WTC11 (cell line): ENCODE results near the gene HCN1. TPM values are rescaled to one million over a fixed set of nuclear protein-coding genes. Genes with fewer than 3 reads are reported as not detected.

Experiments used
- ATAC-seq: fragments of 200-7000 bp; cut with Tn5 transposase; 2 replicates; pipeline ENCODE4 v1.10.0; 2021; ENCODE audit warnings: mild to moderate bottlenecking, moderate library complexity
- CTCF ChIA-PET: fragments of 300-600 bp; sonication (Branson Sonifier 250); formaldehyde crosslinking; loops from one replicate; lab custom pipeline; 2021; ENCODE audit warnings: antibody characterized with exemption; lab: Charles Lee
- POLR2A ChIA-PET: fragments of 350-600 bp; sonication (Branson Sonifier 250); formaldehyde crosslinking; loops from one replicate; lab custom pipeline; 2021; ENCODE audit warnings: antibody characterized with exemption; lab: Charles Lee
- DNase-seq: peaks from one replicate; pipeline ENCODE4 v3.0.0; 2021; ENCODE audit warnings: low spot score
- H3K27ac Mint-ChIP-seq: 2 replicates; pipeline ENCODE4 v1.8.0; 2021; ENCODE audit warnings: mixed read lengths
- H3K27me3 Mint-ChIP-seq: 2 replicates; pipeline ENCODE4 v1.8.0; 2021; ENCODE audit warnings: low read depth, mild to moderate bottlenecking, moderate library complexity, mixed read lengths
- H3K36me3 Mint-ChIP-seq: 2 replicates; pipeline ENCODE4 v1.8.0; 2021; ENCODE audit warnings: mixed read lengths
- H3K4me1 Mint-ChIP-seq: 2 replicates; pipeline ENCODE4 v1.8.0; 2022; ENCODE audit warnings: mixed read lengths
- H3K4me3 Mint-ChIP-seq: 2 replicates; pipeline ENCODE4 v1.8.0; 2021; ENCODE audit warnings: mild to moderate bottlenecking, moderate library complexity, mixed read lengths
- H3K9me3 Mint-ChIP-seq: 2 replicates; pipeline ENCODE4 v1.8.0; 2021; ENCODE audit warnings: mixed read lengths
- AR ChIP-seq: fragments of 250-450 bp; sonication (Bioruptor Pico); IDR thresholded peaks from 2 replicates; pipeline ENCODE4 v1.9.0; 2021; ENCODE audit warnings: mild to moderate bottlenecking
- ARID4B ChIP-seq: sonication (generic); formaldehyde crosslinking; IDR thresholded peaks from 2 replicates; pipeline ENCODE4 v1.8.0; 2023; ENCODE audit warnings: missing genetic modification reagents, mild to moderate bottlenecking, borderline replicate concordance
- ETV6 ChIP-seq: sonication (generic); formaldehyde crosslinking; IDR thresholded peaks from 2 replicates; pipeline ENCODE4 v1.8.1; 2022; ENCODE audit warnings: mild to moderate bottlenecking, missing genetic modification reagents
- GABPB1 ChIP-seq: sonication (generic); formaldehyde crosslinking; IDR thresholded peaks from 2 replicates; pipeline ENCODE4 v1.8.1; 2023; ENCODE audit warnings: mild to moderate bottlenecking, missing genetic modification reagents
- IRF1 ChIP-seq: sonication (generic); formaldehyde crosslinking; IDR thresholded peaks from 2 replicates; pipeline ENCODE4 v1.8.0; 2023; ENCODE audit warnings: missing genetic modification reagents
- JUN ChIP-seq: sonication (generic); formaldehyde crosslinking; IDR thresholded peaks from 2 replicates; pipeline ENCODE4 v1.8.0; 2023; ENCODE audit warnings: mild to moderate bottlenecking, missing genetic modification reagents
- KAT7 ChIP-seq: sonication (generic); formaldehyde crosslinking; IDR thresholded peaks from 2 replicates; pipeline ENCODE4 v1.8.1; 2023; ENCODE audit warnings: missing genetic modification reagents, mild to moderate bottlenecking, borderline replicate concordance
- MYBL2 ChIP-seq: sonication (generic); formaldehyde crosslinking; IDR thresholded peaks from 2 replicates; pipeline ENCODE4 v1.8.1; 2023; ENCODE audit warnings: mild to moderate bottlenecking, moderate library complexity, missing genetic modification reagents
- NFE2L1 ChIP-seq: sonication (generic); formaldehyde crosslinking; IDR thresholded peaks from 2 replicates; pipeline ENCODE4 v1.8.1; 2023; ENCODE audit warnings: missing genetic modification reagents
- RELA ChIP-seq: sonication (generic); formaldehyde crosslinking; IDR thresholded peaks from 2 replicates; pipeline ENCODE4 v1.8.1; 2022; ENCODE audit warnings: missing genetic modification reagents, mild to moderate bottlenecking, borderline replicate concordance
- ZNF121 ChIP-seq: sonication (generic); formaldehyde crosslinking; IDR thresholded peaks from 2 replicates; pipeline ENCODE4 v1.8.0; 2023; ENCODE audit warnings: missing genetic modification reagents
- ZNF232 ChIP-seq: sonication (generic); formaldehyde crosslinking; IDR thresholded peaks from 2 replicates; pipeline ENCODE4 v1.8.0; 2022; ENCODE audit warnings: mild to moderate bottlenecking, missing genetic modification reagents
- total RNA-seq: library from RNA; stranded (reverse); gene quantifications from 3 replicates; pipeline ENCODE4 v1.2.3, GENCODE V29; 2021
- TF ChIP-seq, protein P1 (sequence below): sonication (generic); formaldehyde crosslinking; IDR thresholded peaks from 2 replicates; pipeline ENCODE4 v1.8.1; 2023; ENCODE audit warnings: mild to moderate bottlenecking, missing genetic modification reagents, moderate library complexity
- TF ChIP-seq, protein P2 (sequence below): fragments of 250-450 bp; sonication (Bioruptor Pico); IDR thresholded peaks from 2 replicates; pipeline ENCODE4 v1.9.0; 2021; ENCODE audit warnings: mild to moderate bottlenecking, borderline replicate concordance

The HCN1 gene
- total RNA-seq, 1 experiment from 2014 or later = 2.2 TPM

- H3K36me3 Mint-ChIP-seq = 0 out of 2 replicates have a peak, but pooled peaks cover 3% of the 10 kb centered on the region
- no peak for ATAC-seq
- H3K9me3 Mint-ChIP-seq = no peaks in the 10 kb centered on the region
- TF ChIP-seq ETV6 (CRISPR knock-in tag) (no peak), IRF1 (CRISPR knock-in tag) (no peak), JUN (CRISPR knock-in tag) (no peak), MYBL2 (no peak), ZNF232 (CRISPR knock-in tag) (no peak), NFE2L1 (CRISPR knock-in tag) (no peak)
- TF ChIP-seq, protein P1, sequence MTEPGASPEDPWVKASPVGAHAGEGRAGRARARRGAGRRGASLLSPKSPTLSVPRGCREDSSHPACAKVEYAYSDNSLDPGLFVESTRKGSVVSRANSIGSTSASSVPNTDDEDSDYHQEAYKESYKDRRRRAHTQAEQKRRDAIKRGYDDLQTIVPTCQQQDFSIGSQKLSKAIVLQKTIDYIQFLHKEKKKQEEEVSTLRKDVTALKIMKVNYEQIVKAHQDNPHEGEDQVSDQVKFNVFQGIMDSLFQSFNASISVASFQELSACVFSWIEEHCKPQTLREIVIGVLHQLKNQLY (CRISPR knock-in tag) = no peak
- peaks cover 9% of the 10 kb centered on the region for H3K4me1 Mint-ChIP-seq
- ChIA-PET POLR2A (no interaction called here), CTCF (no interaction called here)
- no peak overlapping the region; the same call in 1 of the 2 replicates for H3K27ac Mint-ChIP-seq
- no peaks in the 10 kb centered on the region for H3K27me3 Mint-ChIP-seq
- no peak overlapping the region for H3K4me3 Mint-ChIP-seq
- no peak for DNase-seq
Measured at GRCh38 chr5:45609661-45610060, 86.5 kb downstream of the HCN1 start.

DNA sequence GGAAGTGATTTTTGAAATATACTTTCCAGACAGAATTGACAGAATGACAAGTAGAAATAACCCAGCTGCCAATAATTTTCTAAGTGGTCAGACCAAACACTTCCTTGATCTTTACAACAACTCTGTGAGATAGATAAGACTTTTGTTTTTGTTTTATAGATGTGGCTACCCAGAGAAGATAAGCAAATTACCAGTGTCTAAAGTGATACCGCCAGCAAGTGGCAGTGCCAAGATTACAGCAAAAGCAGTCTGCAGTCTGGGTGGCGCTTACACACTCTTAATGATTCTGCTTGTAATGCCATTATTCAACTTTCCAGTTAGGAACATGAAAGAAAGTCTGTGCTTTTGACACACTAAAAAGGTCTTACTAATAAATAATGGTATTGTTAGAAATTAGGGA, 92.1 kb downstream of the HCN1 start:
- ATAC-seq = no peak
- Mint-ChIP-seq H3K4me3 (no peak overlapping the region), H3K36me3 (peaks cover under 1% of the 10 kb centered on the region; the same call in 1 of the 2 replicates), H3K4me1 (no peaks in the 10 kb centered on the region), H3K9me3 (peaks cover under 1% of the 10 kb centered on the region), H3K27me3 (no peaks in the 10 kb centered on the region), H3K27ac (no peak overlapping the region)
- TF ChIP-seq KAT7 (CRISPR knock-in tag) (no peak), AR (no peak), ARID4B (CRISPR knock-in tag) (no peak), RELA (CRISPR knock-in tag) (no peak)
- POLR2A ChIA-PET = no interaction called here
- CTCF ChIA-PET = no interaction called here
- no peak for DNase-seq

DNA sequence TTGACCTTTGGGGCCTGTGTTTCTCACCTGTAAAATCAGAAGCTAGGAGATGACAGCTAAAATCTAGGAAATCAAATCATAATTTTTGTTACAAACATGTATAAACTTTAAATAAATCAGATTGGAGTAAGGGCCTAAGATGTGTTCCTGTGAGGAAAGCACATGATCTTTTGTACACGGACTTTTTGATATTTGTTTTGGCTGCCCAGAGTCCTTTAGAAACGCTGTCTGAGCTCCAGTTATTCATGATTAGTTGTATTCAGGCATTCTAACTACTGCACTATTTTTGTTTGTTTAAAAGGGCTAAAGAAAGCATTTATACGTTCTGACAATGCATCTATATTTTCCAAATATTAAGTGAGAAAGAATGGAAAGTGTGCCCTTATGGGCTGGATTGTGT, 94.8 kb downstream of the HCN1 start:
- ChIA-PET CTCF (no interaction called here), POLR2A (no interaction called here)
- no peaks in the 10 kb centered on the region for H3K27me3 Mint-ChIP-seq
- H3K4me1 Mint-ChIP-seq = peaks cover 7% of the 10 kb centered on the region
- peaks cover 17% of the 10 kb centered on the region for H3K9me3 Mint-ChIP-seq
- no peak overlapping the region for H3K27ac Mint-ChIP-seq
- ATAC-seq (no peak), DNase-seq (no peak)
- H3K36me3 Mint-ChIP-seq = peaks cover 13% of the 10 kb centered on the region
- H3K4me3 Mint-ChIP-seq = no peak overlapping the region
- TF ChIP-seq IRF1 (CRISPR knock-in tag) (no peak), AR (no peak), ZNF121 (CRISPR knock-in tag) (no peak), GABPB1 (CRISPR knock-in tag) (no peak)
- TF ChIP-seq, protein P2, sequence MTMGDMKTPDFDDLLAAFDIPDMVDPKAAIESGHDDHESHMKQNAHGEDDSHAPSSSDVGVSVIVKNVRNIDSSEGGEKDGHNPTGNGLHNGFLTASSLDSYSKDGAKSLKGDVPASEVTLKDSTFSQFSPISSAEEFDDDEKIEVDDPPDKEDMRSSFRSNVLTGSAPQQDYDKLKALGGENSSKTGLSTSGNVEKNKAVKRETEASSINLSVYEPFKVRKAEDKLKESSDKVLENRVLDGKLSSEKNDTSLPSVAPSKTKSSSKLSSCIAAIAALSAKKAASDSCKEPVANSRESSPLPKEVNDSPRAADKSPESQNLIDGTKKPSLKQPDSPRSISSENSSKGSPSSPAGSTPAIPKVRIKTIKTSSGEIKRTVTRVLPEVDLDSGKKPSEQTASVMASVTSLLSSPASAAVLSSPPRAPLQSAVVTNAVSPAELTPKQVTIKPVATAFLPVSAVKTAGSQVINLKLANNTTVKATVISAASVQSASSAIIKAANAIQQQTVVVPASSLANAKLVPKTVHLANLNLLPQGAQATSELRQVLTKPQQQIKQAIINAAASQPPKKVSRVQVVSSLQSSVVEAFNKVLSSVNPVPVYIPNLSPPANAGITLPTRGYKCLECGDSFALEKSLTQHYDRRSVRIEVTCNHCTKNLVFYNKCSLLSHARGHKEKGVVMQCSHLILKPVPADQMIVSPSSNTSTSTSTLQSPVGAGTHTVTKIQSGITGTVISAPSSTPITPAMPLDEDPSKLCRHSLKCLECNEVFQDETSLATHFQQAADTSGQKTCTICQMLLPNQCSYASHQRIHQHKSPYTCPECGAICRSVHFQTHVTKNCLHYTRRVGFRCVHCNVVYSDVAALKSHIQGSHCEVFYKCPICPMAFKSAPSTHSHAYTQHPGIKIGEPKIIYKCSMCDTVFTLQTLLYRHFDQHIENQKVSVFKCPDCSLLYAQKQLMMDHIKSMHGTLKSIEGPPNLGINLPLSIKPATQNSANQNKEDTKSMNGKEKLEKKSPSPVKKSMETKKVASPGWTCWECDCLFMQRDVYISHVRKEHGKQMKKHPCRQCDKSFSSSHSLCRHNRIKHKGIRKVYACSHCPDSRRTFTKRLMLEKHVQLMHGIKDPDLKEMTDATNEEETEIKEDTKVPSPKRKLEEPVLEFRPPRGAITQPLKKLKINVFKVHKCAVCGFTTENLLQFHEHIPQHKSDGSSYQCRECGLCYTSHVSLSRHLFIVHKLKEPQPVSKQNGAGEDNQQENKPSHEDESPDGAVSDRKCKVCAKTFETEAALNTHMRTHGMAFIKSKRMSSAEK = no peak
